ENCODE measurements around the gene TNS3.

- TF ChIP-seq EZH2phosphoT487 (IDR thresholded peaks at IDR 0.05; ENCODE audit: borderline replicate concordance, low read depth) (no peak), RFX5 (IDR thresholded peaks at IDR 0.05; ENCODE audit: low read length) (no peak), USF2 (IDR thresholded peaks at IDR 0.05; ENCODE audit: borderline replicate concordance, low read depth, low read length) (no peak), REST (IDR thresholded peaks at IDR 0.05; ENCODE audit: low read depth, low read length) (no peak), MEF2A (IDR thresholded peaks at IDR 0.05; ENCODE audit: borderline replicate concordance, low read depth) (no peak)
Observed at GRCh38 chr7:47328392-47329319, 253.3 kb downstream of the TNS3 start.

All from SK-N-SH (cell line).